ENCODE measurements around the gene CACNB2. TPM values are rescaled to one million over a fixed set of nuclear protein-coding genes. Genes with fewer than 3 reads are reported as not detected.

CACNB2 gene
- total RNA-seq, 4 donors from 2014 or later = 0.16 to 2.4 (median 1.8) TPM

- TF ChIP-seq CTCF (IDR thresholded peaks at IDR 0.05; ENCODE audit: low read depth) = no peak
These were observed 298.3 kb downstream of the CACNB2 start for GRCh38 chr10:18438361-18439126.

- TF ChIP-seq CTCF (IDR thresholded peaks at IDR 0.05; ENCODE audit: low read depth) = no peak
These were observed 299.4 kb downstream of the CACNB2 start for GRCh38 chr10:18439601-18440000.

GRCh38 chr10:18446205-18446604 is 306.0 kb downstream of the CACNB2 start:
- no peak for TF ChIP-seq CTCF (IDR thresholded peaks at IDR 0.05; ENCODE audit: low read depth)

- TF ChIP-seq CTCF (IDR thresholded peaks at IDR 0.05; ENCODE audit: low read depth) = no peak
These were observed 309.4 kb downstream of the CACNB2 start for GRCh38 chr10:18449611-18450026.

GRCh38 chr10:18450298-18450697 is 310.1 kb downstream of the CACNB2 start:
- no peak for TF ChIP-seq CTCF (IDR thresholded peaks at IDR 0.05; ENCODE audit: low read depth)

GRCh38 chr10:18455086-18455884 is 315.1 kb downstream of the CACNB2 start:
- no peak for TF ChIP-seq CTCF (IDR thresholded peaks at IDR 0.05; ENCODE audit: low read depth)

- no peak for TF ChIP-seq CTCF (IDR thresholded peaks at IDR 0.05; ENCODE audit: low read depth)
These were observed 316.8 kb downstream of the CACNB2 start for GRCh38 chr10:18456984-18457383.

Measured in subcutaneous adipose tissue (tissue), 4 donors.